Kidney (tissue), 14 donors: ENCODE measurements around the gene TRPM3. TPM values are rescaled to one million over a fixed set of nuclear protein-coding genes. Genes with fewer than 3 reads are reported as not detected.

Experiments
- DNase-seq, 5 donors: peaks; one replicate each; pipeline ENCODE4 v3.0.0-alpha.2; 2013 to 2020
- FAIRE-seq: peaks from 2 replicates; lab custom pipeline; 2012; peaks lifted over from hg19 to GRCh38; lab: Jason Lieb, UNC
- H3K27ac ChIP-seq, 2 donors: one replicate each; pipeline ENCODE4 v1.7.0; 2013; ENCODE audit warnings: low read depth in 2 of 2, low read length in 2 of 2, inconsistent platforms in 1 of 2
- H3K27me3 ChIP-seq: one replicate; pipeline ENCODE4 v1.7.1; 2013; ENCODE audit warnings: low read length, inconsistent platforms; ENCODE audit not compliant: control insufficient read depth, insufficient read depth
- H3K36me3 ChIP-seq, 3 donors: one replicate each; pipeline versions ENCODE4 v1.7.0 to v1.7.1; 2013; ENCODE audit warnings: low read length in 3 of 3, control low read depth in 1 of 3, inconsistent platforms in 1 of 3; ENCODE audit not compliant: insufficient read depth in 3 of 3, control insufficient read depth in 2 of 3
- H3K4me1 ChIP-seq, 3 donors: one replicate each; pipeline versions ENCODE4 v1.7.0 to v1.7.1; 2013; ENCODE audit warnings: low read length in 3 of 3, inconsistent platforms in 1 of 3, low read depth in 1 of 3; ENCODE audit not compliant: control insufficient read depth in 2 of 3, insufficient read depth in 2 of 3
- H3K4me3 ChIP-seq, 3 donors: one replicate each; pipeline versions ENCODE4 v1.7.0 to v1.8.1; 2013; ENCODE audit warnings: low read length in 3 of 3, control low read depth in 1 of 3, inconsistent platforms in 1 of 3
- H3K9ac ChIP-seq, 3 donors: one replicate each; pipeline versions ENCODE4 v1.7.0 to v1.7.1; 2013; ENCODE audit warnings: low read length in 3 of 3, control low read depth in 1 of 3, inconsistent platforms in 1 of 3
- H3K9me3 ChIP-seq, 3 donors: one replicate each; pipeline versions ENCODE4 v1.7.0 to v1.7.1; 2013; ENCODE audit warnings: low read length in 3 of 3, control low read depth in 1 of 3, inconsistent platforms in 1 of 3; ENCODE audit not compliant: control insufficient read depth in 2 of 3, insufficient read depth in 1 of 3
- intact Hi-C: fragments of 100-400 bp; cut with DNase I; formaldehyde crosslinking; loops from one replicate; pipeline ENCODE4 v1.11.1; 2022
- polyA plus RNA-seq: library from polyadenylated mRNA; stranded (reverse); fragments of 350-450 nt; fragmentation: Illumina TruSeq; extraction: RNeasy Lipid Tissue Mini Kit (QIAGEN cat#74804); gene quantifications from one replicate; pipeline ENCODE4 v1.2.3, GENCODE V29; 2014; ENCODE audit warnings: low read depth, low replicate concordance; ENCODE audit not compliant: insufficient read depth
- total RNA-seq: library from RNA; stranded (reverse); fragmentation: NEBNext Ultra II Directional; extraction: Animal tissue kit (Norgen Biotek cat#: 25700); gene quantifications from one replicate; pipeline ENCODE4 v1.2.1, GENCODE V29; 2021
- TF ChIP-seq, protein P1 (sequence below): IDR thresholded peaks from 3 replicates; pipeline ENCODE4 v1.5.1; 2012; ENCODE audit warnings: mild to moderate bottlenecking, moderate library complexity, borderline replicate concordance; ENCODE audit not compliant: insufficient read depth; ENCODE audit errors: extremely low read depth
- donor health status: control.
- donor health status: control.
- donor health status: control.
- donor health status: control.
- donor health status: control.
- donor health status: DM: yes; HTN: yes; CAD: no.
- donor health status: Normal renal cell carcinoma (clear cell type).

Gene TRPM3
- total and polyA plus RNA-seq, 2 donors from 2014 or later, result 8.8 to 11.4 TPM

DNA sequence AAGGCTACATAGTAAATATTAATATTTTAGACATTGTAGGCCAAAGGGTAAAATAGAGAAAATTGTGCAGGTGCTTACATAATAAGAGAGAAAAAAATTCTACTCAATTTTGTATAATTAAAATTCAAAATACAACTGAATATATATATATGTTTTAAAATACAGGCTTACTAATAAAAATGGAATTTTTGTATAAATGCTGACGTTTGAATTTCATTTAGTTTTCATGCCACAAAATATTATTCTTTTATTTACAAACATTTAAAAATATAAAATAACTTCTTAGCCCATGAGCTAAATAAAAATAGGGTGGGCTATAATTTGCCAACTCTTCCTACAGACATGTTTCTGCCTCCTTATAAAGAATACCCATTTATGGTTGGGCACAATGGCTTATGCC is 328.6 kb downstream of the TRPM3 start:
- peaks cover 0 to 8% (median 0%) of the 10 kb centered on the region in 3 donors for H3K4me1 ChIP-seq
- no peaks in the 10 kb centered on the region for H3K9me3 ChIP-seq
- intact Hi-C loops, result no loop called here
- H3K9ac ChIP-seq, result no peak overlapping the region
- no peak overlapping the region for H3K4me3 ChIP-seq
- H3K36me3 ChIP-seq, result peaks cover 0 to 4% (median 0%) of the 10 kb centered on the region in 3 donors
- H3K27ac ChIP-seq, result no peak overlapping the region
- DNase-seq, result no peak
- TF ChIP-seq, protein P1, sequence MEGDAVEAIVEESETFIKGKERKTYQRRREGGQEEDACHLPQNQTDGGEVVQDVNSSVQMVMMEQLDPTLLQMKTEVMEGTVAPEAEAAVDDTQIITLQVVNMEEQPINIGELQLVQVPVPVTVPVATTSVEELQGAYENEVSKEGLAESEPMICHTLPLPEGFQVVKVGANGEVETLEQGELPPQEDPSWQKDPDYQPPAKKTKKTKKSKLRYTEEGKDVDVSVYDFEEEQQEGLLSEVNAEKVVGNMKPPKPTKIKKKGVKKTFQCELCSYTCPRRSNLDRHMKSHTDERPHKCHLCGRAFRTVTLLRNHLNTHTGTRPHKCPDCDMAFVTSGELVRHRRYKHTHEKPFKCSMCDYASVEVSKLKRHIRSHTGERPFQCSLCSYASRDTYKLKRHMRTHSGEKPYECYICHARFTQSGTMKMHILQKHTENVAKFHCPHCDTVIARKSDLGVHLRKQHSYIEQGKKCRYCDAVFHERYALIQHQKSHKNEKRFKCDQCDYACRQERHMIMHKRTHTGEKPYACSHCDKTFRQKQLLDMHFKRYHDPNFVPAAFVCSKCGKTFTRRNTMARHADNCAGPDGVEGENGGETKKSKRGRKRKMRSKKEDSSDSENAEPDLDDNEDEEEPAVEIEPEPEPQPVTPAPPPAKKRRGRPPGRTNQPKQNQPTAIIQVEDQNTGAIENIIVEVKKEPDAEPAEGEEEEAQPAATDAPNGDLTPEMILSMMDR, result no peak
- H3K27me3 ChIP-seq, result no peaks in the 10 kb centered on the region
- FAIRE-seq, result no peak

DNA sequence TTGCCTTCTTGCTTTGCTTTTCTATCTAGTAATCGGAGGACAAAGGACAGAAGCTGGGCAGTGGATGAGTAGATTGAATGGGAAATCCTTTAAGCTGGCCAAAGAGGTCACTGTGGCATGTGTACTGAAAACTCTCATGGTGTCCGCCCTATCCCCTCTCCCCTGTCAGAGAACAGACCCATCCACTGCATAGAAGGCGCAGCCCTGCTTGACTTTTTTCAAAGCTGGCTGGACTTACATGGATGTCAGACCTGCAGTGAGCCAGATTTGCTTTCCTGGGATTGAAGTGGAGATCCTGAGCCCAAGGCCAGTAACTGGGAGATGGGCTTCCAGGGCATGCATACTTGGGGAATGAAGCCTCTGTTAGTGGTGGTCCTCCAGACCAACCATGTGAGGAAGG is 329.5 kb downstream of the TRPM3 start:
- DNase-seq (no peak), FAIRE-seq (no peak)
- no peak overlapping the region for H3K4me3 ChIP-seq
- no peaks in the 10 kb centered on the region for H3K9me3 ChIP-seq
- no peak overlapping the region for H3K27ac ChIP-seq
- H3K27me3 ChIP-seq, result no peaks in the 10 kb centered on the region
- peaks cover 0 to 8% (median 0%) of the 10 kb centered on the region in 3 donors for H3K4me1 ChIP-seq
- intact Hi-C loops, result no loop called here
- H3K9ac ChIP-seq, result no peak overlapping the region
- TF ChIP-seq, protein P1, result no peak
- peaks cover 0 to 4% (median 0%) of the 10 kb centered on the region in 3 donors for H3K36me3 ChIP-seq

DNA sequence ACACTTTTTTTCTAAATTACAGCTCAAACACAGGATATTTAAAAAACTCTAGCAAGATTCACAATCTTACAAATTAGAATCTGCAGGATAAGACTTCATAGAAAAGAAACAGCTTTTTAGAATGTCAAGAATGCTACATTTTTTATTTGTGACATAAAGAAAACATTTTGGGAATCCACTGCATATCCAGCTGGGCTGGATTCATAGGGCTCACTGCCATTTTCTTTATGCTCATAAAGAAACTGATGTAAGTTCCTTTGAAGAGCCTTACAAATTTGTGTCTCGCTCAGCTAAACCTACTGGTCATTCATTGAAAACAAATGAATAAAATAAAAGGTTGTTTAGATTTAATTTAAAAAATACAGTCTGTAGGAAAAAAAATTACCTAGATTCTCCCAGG is 332.3 kb downstream of the TRPM3 start:
- H3K27me3 ChIP-seq, result no peaks in the 10 kb centered on the region
- peaks cover 0 to 8% (median 0%) of the 10 kb centered on the region in 3 donors for H3K4me1 ChIP-seq
- TF ChIP-seq, protein P1, result no peak
- no peak overlapping the region for H3K9ac ChIP-seq
- no peaks in the 10 kb centered on the region for H3K9me3 ChIP-seq
- intact Hi-C loops, result no loop called here
- no peak overlapping the region for H3K4me3 ChIP-seq
- H3K36me3 ChIP-seq, result peaks cover 0 to 4% (median 0%) of the 10 kb centered on the region in 3 donors
- DNase-seq (peak in 1 of 5 donors; percentile 55), FAIRE-seq (no peak)
- H3K27ac ChIP-seq, result no peak overlapping the region

DNA sequence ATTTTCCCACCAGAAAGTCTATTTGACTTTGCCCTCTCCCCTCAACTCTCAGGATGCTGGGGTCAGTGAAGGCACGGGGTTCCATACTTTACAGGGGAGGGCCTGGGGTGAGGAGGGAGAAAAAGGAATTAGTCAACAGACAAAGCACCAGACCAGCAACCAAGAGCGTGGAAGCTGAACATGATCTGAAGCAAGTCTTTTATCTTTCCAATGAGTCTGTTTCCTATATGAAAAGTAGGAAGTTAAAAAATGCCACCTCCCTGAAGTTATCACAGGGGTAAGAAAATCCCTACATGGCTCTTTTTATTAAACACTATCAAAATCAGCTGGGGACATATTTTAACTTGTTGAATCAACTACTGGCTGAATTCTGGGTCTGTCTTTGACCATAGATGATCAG is 337.0 kb downstream of the TRPM3 start:
- peaks cover 0 to 15% (median 0%) of the 10 kb centered on the region in 3 donors for H3K36me3 ChIP-seq
- DNase-seq (no peak), FAIRE-seq (no peak)
- H3K4me1 ChIP-seq, result peaks cover 0 to under 1% (median 0%) of the 10 kb centered on the region in 3 donors
- no peak overlapping the region for H3K27ac ChIP-seq
- TF ChIP-seq, protein P1, result no peak
- intact Hi-C loops, result no loop called here
- no peaks in the 10 kb centered on the region for H3K27me3 ChIP-seq
- no peak overlapping the region for H3K9ac ChIP-seq
- H3K9me3 ChIP-seq, result no peaks in the 10 kb centered on the region
- no peak overlapping the region for H3K4me3 ChIP-seq
